KMS-11 (cell line): ENCODE measurements around the gene MTREX.

Experiments
- H2AFZ ChIP-seq: fragments of 200-600 bp; sonication (generic); 2 replicates; pipeline ENCODE4 v1.6.1; 2016; ENCODE audit warnings: antibody characterized with exemption, mixed run types, low read depth
- H3K27ac ChIP-seq: fragments of 200-600 bp; sonication (generic); 2 replicates; pipeline ENCODE4 v1.6.1; 2016; ENCODE audit warnings: mild to moderate bottlenecking, mixed run types
- H3K27me3 ChIP-seq: fragments of 200-600 bp; sonication (generic); 2 replicates; pipeline ENCODE4 v1.6.1; 2017; ENCODE audit warnings: mild to moderate bottlenecking, low read depth, mixed run types, moderate library complexity; ENCODE audit not compliant: insufficient read depth
- H3K36me3 ChIP-seq: fragments of 200-600 bp; sonication (generic); 2 replicates; pipeline ENCODE4 v1.6.1; 2017; ENCODE audit warnings: mild to moderate bottlenecking, mixed run types; ENCODE audit not compliant: insufficient read depth
- H3K4me1 ChIP-seq: fragments of 200-600 bp; sonication (generic); 2 replicates; pipeline ENCODE4 v1.6.1; 2016; ENCODE audit warnings: mild to moderate bottlenecking, low read depth, mixed run types; ENCODE audit not compliant: poor library complexity, severe bottlenecking
- H3K4me2 ChIP-seq: fragments of 200-600 bp; sonication (generic); 2 replicates; pipeline ENCODE4 v1.7.0; 2016; ENCODE audit warnings: mild to moderate bottlenecking, mixed run types
- H3K4me3 ChIP-seq: fragments of 200-600 bp; sonication (generic); IDR thresholded peaks from 2 replicates; pipeline ENCODE4 v1.6.1; 2017; ENCODE audit warnings: low read depth, low read length, mixed read lengths; ENCODE audit not compliant: insufficient read depth
- H3K79me2 ChIP-seq: fragments of 200-600 bp; sonication (generic); 2 replicates; pipeline ENCODE4 v1.6.1; 2016; ENCODE audit warnings: low read depth, mixed run types; ENCODE audit not compliant: insufficient read depth
- H3K9ac ChIP-seq: fragments of 200-600 bp; sonication (generic); 2 replicates; pipeline ENCODE4 v1.6.1; 2016; ENCODE audit warnings: mild to moderate bottlenecking, mixed run types
- H4K20me1 ChIP-seq: fragments of 200-600 bp; sonication (generic); 2 replicates; pipeline ENCODE4 v1.6.1; 2016; ENCODE audit warnings: mild to moderate bottlenecking, mixed run types; ENCODE audit not compliant: insufficient read depth
- CTCF ChIP-seq: fragments of 200-600 bp; sonication (generic); conservative IDR thresholded peaks from 2 replicates; pipeline ENCODE4 v1.6.1; 2017; ENCODE audit warnings: low read depth, mild to moderate bottlenecking, antibody characterized with exemption, low read length, moderate library complexity, mixed read lengths

Gene MTREX

DNA sequence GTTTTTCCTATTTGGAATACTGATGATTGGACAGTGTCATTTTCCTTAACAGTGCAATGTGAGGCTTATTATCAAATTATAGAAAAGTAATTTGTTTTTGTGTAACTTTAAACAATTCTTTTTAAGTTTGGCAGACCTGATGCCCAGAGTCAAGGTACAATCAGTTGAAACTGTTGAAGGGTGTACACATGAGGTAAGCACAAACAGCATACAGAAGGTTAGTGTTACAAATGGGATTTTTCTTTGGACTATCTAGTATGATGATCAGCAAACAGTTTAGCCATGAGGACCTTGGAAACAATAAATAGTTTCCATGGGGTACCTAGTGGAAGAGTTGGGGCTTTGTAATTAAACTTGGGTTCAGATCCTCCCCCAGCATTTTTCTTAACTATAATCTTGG is 16.2 kb downstream of the MTREX start:
- Histone ChIP-seq H3K27me3 (no peaks in the 10 kb centered on the region), H3K79me2 (peaks cover 48% of the 10 kb centered on the region; the same call in 1 of the 2 replicates), H3K36me3 (no peaks in the 10 kb centered on the region; the same call in 1 of the 2 replicates), H3K4me2 (no peak overlapping the region), H3K9ac (no peak overlapping the region), H3K27ac (no peak overlapping the region), H4K20me1 (no peaks in the 10 kb centered on the region), H3K4me3 (no peak overlapping the region), H3K4me1 (peaks cover 18% of the 10 kb centered on the region), H2AFZ (no peak overlapping the region)
- TF ChIP-seq CTCF, result no peak

GRCh38 chr5:55324815-55325418 is 17.1 kb downstream of the MTREX start:
- H3K4me3 ChIP-seq, result no peak overlapping the region
- TF ChIP-seq CTCF, result peak; percentile 77
- no peak overlapping the region for H3K9ac ChIP-seq
- H3K4me1 ChIP-seq, result peaks cover 18% of the 10 kb centered on the region
- peaks cover 39% of the 10 kb centered on the region; the same call in 1 of the 2 replicates for H3K79me2 ChIP-seq
- no peaks in the 10 kb centered on the region for H3K27me3 ChIP-seq
- no peaks in the 10 kb centered on the region; the same call in 1 of the 2 replicates for H3K36me3 ChIP-seq
- no peaks in the 10 kb centered on the region for H4K20me1 ChIP-seq
- no peak overlapping the region for H3K27ac ChIP-seq
- no peak overlapping the region for H3K4me2 ChIP-seq
- no peak overlapping the region for H2AFZ ChIP-seq

- Histone ChIP-seq H3K27me3 (no peaks in the 10 kb centered on the region), H3K36me3 (no peaks in the 10 kb centered on the region; the same call in 1 of the 2 replicates), H4K20me1 (no peaks in the 10 kb centered on the region), H3K27ac (no peak overlapping the region), H3K4me3 (no peak overlapping the region), H3K4me1 (peaks cover 17% of the 10 kb centered on the region), H3K79me2 (peaks cover 35% of the 10 kb centered on the region; the same call in 1 of the 2 replicates), H3K9ac (no peak overlapping the region), H2AFZ (no peak overlapping the region), H3K4me2 (no peak overlapping the region)
- TF ChIP-seq CTCF, result no peak
These were observed 17.8 kb downstream of the MTREX start for GRCh38 chr5:55325621-55326020.

GRCh38 chr5:55327281-55327680 is 19.5 kb downstream of the MTREX start:
- Histone ChIP-seq H3K36me3 (no peaks in the 10 kb centered on the region; the same call in 1 of the 2 replicates), H3K4me1 (peaks cover 11% of the 10 kb centered on the region)

More at GRCh38 chr5:55327281-55327680, 19.5 kb downstream of the MTREX start:
- Histone ChIP-seq H3K4me2 (no peak overlapping the region), H3K27ac (no peak overlapping the region), H3K27me3 (no peaks in the 10 kb centered on the region), H2AFZ (no peak overlapping the region), H4K20me1 (no peaks in the 10 kb centered on the region), H3K79me2 (peaks cover 36% of the 10 kb centered on the region; the same call in 1 of the 2 replicates), H3K9ac (no peak overlapping the region), H3K4me3 (no peak overlapping the region)
- TF ChIP-seq CTCF, result no peak
